ENCODE data around the gene ZNF79. TPM values are rescaled to one million over a fixed set of nuclear protein-coding genes. Genes with fewer than 3 reads are reported as not detected.

Gene ZNF79
- total and polyA plus RNA-seq, 9 of the 15 experiments (the other 6 are each of a cell fraction or from before 2014, with no cell fraction given): 0.62 to 7.0 (median 4.1) TPM

- TF ChIP-seq ATF3 (IDR thresholded peaks at IDR 0.05): 0 out of 2 replicates have a peak, but pooled peaks have one; percentile 19
- no peak for TF ChIP-seq ATF3 (CRISPR knock-in tag; conservative IDR thresholded peaks at IDR 0.05)
- TF ChIP-seq POLR2AphosphoS5 (IDR thresholded peaks at IDR 0.05; ENCODE audit: control insufficient read depth, insufficient read depth, low read depth, low read length): peak; percentile 14; the same call in 1 of the 2 replicates
- TF ChIP-seq EWSR1 (IDR thresholded peaks at IDR 0.05; ENCODE audit: borderline replicate concordance, low read depth, partially characterized antibody): peak; percentile 35
- TF ChIP-seq ZNF354B (CRISPR knock-in tag; IDR thresholded peaks at IDR 0.05): no peak
- TF ChIP-seq POLR2AphosphoS2 (IDR thresholded peaks at IDR 0.05; ENCODE audit: low read length): peak; percentile 68
- 0 out of 2 replicates have a peak, but pooled peaks have one; percentile 19 for TF ChIP-seq ZNF592 (IDR thresholded peaks at IDR 0.05)
Measured at GRCh38 chr9:127446713-127447415, 22.7 kb downstream of the ZNF79 start (continued).
